Measurements from ENCODE around the gene DGCR6L.
A peak's percentile ranks its signal among the peaks of the same experiment; 100 is the strongest.
"Not testable (repeated sequence)": the region's sequence is repeated elsewhere in the genome, so short reads cannot be mapped to it uniquely, and the experiment has no call there.

DGCR6L gene

DNA sequence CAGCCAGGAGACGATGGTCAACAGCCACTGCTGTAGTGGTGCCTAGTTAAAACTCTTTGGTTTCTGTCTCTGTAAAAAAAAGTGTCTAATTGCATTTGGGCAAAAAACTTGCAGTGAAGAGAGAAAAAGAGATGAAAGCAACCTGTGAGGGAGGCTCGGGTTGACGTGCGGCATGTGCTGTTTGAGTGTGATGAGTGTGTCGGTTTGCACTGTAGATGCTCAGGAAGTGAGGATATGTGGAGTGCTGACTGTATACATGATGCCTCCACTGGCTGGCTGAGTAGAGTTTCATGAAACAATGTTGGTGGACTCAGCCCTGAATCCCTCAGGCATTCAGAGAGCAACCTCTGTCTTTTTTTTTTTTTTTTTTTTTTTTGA lies 4.3 kb upstream of the DGCR6L start:
- peak in 4 of 6 experiments; percentile 14 to 50 (median 29) for DNase-seq

DNA sequence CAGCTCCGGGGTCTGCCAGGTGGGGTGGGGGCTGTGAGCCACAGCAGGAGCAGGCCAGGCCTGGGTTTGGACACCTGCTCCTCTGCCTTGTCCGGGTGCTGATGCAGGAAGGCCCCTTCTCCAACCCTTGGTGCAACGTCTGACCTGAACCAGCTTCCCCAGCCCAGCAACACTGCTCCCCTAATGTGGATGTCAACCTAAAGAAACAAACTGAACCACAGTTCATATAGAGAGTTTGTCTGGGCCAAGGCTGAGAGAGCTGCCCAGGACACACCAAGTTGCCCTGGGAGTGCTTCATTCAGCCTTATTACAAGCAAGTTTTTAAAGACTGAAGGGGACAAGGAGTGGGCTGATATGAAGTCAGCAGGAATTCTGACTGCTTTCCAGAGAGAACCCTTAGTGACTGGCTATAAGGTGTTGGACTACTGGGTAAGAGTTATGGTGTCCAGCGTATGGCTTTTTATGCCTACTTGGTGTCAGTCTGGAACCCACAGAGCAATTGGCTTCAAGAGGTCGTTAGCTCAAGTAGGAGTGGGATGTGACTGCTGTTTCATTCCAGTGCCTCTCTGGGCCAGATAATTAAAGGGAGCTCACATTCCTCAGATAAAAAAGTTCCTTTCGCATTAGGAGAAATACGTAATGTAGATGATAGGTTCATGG lies 1.8 kb upstream of the DGCR6L start:
- DNase-seq, result not testable (repeated sequence)

DNA sequence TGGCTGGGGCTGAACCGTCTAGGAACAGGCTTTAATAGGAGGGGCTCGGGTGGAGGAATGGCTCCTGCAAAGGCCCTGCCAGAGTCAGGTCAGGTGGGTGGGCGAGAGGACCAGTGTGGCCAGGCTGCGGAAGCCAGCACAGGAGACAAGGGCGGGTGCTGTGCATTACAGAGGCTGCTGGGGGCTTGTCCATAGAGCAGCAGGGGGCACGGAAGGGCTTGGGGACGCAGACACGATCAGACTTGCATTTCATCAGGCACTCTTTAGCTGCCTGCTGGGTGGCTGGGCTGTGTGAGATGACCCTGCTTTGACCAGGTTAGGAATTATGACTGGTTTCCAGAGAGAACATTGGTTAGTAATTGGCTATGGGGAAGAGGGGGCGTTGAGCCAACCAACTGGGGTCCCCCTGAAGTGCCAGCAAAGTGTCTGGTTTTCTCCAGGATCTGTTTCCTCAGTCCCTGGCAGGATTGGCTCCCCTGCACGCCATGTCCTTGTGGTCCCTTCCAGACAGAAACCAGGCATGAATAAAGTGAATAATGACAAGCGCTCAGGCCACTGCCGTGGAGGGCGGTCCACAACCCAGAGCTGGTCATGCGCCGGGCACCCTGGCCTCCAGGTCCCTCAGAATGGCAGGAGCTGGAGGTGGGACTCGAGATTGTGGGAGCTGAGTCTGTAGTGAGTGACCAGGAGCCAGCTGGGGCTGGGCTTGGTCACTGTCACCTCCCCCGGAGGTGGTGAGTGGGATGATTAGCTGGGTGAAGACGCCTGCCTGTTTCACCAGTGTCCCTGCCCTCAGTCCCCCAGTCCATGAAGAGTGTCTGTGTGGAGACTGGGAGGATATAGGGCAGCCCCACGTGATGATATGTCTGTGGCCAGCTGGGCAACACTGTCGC lies 1.0 kb upstream of the DGCR6L start:
- not testable (repeated sequence) for DNase-seq

DNA sequence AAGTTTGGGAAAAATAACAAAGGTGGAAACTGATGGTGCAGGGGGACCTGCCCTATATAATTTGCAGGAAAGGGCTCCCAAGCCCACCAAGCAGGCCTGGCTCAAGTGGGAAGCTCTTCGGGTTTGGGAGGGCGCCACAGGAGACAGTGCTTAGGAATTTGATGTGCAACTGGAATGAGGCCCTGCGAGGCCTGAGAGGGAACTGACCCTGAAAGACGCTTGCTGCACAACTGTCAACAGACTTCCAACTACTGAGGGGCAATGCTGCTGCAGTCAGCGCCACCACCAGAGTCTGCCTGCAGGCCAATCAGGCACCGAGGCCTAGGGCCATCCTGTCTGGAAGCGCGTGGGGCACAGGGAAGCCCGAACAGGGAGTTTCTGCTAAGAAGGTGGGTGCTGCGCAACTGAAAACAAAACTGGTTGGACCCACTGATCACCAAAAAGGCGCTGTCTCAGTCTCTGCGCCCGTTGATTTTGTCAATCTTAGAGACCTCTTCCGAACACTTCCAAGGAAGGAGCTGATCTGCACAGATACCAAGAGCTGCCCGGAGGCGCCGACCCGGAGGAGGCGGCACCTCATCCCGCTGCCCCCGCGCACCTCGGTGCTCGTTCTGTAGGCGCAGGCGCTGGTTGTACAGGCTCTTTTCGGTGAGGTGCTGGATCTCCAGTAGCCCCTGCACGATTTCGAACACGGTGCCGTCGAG lies 667 bp downstream of the DGCR6L start:
- no peak for DNase-seq

DNA sequence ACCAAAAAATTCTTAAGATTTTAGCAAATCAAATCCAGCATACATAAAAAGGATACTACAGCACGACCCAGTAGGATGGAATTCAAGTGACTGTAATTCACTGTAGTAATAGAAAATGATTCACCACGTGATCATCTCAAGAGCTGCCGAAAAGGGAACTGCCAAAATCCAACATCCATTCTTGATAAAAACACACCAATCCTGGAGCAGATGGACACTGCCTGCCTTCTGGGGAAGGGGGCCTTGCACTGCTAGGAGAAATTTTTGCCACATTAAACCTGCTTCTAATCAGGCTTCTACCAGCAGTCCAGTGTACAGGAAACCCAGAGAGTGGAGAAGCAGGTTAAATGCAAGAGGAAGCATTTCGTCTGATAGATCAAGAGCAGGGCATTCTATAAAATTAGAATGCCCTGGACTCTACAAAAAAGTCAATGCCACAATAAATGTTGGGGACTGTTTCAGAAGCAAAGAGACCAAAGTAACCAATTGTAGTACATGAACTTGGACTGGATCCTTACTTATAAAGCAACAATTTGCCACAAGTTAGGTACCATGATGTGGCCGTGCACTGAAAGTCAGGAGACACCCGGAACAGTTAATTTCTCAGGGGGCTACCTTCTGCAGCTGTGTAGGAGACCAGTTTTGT lies 1.7 kb downstream of the DGCR6L start:
- DNase-seq, result not testable (repeated sequence)

DNA sequence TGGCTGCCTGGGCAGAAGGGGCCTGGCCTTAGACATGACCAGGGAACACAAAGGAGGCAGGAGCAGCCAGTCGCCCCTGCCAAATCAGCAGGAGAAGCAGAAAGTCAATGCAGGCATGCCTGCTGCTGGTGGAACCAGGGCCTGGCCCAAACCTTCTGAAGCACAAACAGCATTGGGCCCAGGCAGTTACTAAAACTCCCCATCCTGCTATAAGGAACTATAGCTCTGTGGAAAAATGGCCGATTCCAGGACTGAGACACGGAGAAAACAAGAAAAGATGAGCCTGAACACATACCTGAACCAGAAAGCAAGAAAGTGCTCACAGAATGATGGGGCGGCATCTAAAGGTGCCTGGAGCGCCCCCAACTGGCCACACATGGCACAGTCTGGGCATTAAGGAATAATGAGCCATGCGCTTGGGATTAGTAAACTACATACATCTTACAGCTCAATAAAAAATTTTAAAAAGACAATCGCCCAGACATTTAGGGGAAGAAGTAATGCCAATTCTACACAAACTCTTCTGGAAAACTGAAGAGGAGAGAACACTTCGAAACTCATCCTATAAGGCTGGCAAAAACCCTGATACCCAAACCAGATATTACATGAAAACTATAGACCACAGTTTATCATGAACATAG lies 2.3 kb downstream of the DGCR6L start:
- peak in 3 of 6 experiments; percentile 6 to 50 (median 11) for DNase-seq

DNA sequence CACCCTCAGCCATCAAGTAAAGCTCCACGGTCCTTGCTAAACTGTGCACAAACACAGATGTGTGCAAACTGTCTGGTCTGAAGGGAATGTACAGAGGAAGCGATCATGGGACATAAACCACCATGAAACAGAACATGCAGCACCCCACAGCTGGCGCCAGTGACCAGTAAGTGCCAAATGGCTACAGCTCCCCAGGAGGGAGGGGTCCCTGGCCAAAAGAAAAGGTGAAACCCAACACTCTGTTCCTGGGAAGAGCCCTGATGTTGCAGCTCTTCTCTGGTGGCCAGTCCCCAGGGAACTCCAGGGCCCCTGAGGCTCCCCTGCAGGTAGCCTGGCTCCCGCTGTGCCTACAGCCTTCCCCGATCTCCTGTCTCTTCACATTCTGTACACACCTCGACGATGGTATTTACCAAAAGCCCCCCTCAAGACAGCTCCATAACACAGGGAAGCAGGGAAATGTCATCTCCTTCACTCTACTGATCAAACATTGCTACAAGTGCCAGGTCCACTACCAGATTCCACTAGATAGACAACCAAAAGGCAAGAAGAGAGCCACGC lies 2.9 kb downstream of the DGCR6L start:
- DNase-seq, result no peak

DNA sequence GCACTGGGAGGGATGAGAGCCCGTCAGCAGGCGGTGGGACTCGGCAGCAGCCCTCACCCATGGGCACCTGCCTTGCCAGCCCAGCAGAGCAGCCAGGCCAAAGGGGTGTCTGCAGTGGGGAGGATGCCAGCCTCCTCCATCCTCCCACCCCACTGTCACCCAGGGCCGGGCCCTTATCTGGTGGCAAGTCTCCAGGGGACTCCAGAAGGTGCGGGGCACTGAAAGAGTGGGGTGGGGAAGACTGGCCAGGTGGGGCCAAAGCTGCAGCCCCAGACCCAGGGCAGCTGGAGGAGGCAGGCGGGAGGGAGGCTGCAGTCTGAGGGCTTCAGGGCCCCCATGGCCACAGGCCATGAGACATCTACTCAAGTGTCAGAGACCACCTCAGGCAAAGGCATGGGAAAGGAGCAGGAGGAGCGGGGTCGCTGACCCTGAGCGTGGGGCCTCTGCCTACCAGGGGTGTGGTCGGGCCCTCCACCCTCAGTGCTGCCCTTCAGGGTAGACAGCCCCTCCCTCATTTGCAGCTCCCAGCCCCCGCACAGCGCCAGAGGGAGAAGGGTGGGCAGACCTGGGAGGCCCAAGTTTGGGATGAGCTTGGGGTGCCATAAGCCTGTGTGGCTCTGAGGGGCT lies 3.5 kb downstream of the DGCR6L start:
- no peak for DNase-seq

DNA sequence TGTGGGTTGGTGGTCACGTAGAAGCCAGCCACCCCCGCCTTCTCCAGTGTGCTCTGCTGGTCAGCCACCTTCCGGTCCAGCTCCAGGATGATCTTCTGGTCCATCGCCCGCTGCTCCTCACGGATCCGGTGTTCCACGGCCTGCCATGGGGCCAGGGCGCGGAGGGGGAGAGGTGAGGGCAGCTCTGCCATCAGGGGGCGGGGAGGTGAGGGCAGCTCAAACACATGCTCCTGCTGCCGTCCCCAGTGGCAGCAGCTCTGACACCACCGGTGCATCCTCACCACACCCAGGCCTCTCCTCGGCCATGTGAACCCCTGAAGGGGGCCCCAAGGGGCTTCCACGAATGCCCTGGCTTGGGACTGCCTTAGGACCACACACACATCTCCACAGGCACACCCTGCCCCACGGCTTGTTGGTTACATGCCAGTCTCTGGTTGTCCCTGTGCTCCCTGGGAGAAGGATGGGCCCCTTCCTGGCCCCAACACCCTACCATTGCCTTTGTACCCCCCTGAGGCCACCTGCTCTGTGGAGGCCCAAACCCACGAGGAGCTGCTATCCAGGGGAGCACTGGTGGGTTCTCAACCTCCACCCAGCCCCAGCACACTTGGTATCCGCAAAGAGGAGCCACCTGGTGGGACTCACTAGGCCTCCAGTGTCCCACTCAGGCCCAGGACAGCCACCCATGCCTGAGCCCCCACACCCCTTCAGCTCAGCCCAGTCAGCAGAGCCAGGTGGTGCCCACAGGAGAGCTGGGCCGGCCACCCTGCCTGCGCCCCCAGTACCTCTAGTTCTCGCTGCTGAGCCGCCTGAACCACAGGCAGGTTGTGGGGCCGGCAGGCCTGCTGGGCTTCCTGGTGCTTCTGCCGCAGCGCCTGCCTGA lies 4.3 kb downstream of the DGCR6L start:
- DNase-seq, result no peak

DNA sequence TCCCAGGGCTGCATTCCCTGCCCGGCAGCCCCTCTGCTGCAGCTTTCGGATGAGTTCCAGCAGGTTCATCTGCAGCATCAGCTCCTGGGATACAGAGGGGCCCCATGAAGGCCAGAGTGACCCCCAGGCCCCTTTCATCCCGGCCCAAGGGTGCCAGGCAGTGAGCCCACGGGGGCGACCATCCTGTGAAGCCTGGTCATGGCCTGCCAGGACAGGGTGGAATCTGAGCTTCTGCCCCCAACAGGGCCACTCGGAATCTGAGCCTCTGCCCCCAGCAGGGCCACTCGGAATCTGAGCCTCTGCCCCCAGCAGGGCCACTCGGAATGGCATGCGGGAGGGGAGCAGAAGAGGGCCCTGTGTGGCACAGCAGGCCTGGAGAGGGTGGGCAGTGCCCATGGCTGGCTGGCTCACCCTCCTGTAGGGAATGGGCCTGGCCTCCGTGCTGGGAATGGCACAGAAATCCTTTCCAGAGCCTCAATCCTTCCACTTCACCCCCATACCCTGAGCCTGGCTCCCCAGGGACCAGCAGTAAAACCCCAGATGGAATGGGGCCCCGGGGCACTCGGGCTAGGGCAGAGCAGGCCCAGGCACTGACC lies 5.0 kb downstream of the DGCR6L start:
- not testable (repeated sequence) for DNase-seq

DNA sequence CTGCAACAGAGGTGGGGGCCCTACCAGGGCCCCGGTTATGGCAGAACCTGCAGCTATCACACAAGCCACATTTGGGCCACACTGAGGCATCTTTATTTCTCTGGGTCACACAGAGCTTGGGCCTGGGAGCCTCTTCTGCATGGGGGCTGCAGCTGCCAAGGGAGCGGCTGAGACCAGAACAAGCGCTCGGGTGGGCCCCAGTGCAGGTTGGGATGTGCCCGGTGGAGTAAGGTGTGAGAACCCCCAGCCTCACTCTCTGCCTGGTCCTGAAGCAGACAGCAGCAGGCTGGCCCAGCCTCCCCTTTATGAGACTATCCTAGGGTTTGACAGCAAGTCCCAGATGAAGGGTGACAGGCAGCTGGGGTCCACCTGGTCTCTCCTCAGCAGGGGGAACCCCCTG lies 5.7 kb downstream of the DGCR6L start:
- not testable (repeated sequence) for DNase-seq

DNA sequence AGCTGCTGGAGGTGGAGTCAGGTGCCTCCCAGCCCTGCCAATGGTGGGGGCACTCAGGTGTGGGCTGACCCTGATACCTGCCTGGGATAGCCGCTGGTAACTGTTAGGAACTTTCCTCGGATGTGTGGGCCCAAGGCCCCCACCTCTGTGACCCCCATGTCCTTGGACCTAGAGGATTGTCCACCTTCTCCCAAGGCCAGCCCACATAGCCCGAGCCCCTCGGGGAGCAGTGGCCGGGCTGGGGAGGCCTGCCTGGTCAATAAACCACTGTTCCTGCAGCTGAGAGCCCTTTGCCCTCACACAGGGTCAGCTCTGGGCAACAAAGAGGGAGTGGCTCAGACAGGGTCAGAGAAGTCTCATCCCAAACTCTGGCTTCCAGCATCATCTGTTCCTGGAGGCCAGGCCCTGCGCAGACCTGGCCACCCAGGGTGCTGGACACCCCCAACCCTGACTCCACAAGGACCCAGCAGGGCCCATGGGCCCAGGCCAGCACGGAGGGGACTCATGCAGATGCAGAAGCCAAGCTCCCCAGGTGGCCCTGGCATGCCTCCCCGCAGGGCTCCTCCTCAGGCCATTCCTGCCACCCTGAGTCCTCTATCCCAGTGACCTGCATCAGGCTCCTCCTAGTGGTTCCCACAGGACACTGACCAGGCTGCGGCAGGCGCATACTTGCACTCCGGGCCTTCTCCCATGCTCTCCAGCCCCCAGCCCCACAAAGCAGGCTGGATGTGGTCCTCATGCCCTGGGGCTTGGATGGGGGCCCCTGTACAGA lies 6.4 kb downstream of the DGCR6L start:
- DNase-seq, result not testable (repeated sequence)

DNA sequence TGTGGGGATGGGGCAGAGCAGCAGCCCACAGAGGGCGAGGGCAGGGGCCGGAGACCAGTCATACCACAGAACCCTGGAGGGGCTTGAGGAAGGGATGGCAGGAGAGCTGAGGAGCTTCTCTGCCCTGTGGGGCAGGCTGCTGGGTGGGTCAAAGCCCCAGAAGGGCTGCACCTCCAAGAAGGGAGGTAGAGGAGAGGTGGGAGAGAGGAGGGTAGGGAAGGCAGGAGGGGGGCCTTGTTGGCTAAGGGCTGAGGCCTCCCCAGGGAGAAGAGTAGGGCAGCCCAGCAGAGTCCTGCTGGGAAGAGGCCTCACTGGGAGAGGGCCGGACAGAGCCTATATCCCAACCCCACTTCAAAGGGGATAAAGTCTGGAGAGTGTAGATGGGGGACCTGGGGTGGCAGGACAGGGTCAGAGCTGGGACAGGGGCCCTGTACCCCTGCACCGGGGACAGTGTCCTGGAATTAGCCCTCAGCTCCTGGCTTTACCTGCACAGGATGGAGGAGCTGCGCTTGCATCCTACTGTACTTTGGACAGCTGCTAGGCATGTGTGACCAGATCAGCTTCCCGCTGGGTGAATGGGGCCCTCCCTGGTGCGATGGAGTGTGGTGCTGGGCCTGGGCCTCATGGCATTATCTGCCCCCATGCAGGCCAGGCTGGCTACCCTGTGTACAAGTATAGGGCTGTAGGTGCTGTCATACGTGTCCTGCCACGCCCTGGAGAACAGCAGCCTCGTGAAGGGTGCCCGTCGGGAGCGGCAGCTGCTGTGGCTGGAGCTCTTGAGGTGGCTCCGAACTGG lies 7.3 kb downstream of the DGCR6L start:
- DNase-seq, result no peak

DNA sequence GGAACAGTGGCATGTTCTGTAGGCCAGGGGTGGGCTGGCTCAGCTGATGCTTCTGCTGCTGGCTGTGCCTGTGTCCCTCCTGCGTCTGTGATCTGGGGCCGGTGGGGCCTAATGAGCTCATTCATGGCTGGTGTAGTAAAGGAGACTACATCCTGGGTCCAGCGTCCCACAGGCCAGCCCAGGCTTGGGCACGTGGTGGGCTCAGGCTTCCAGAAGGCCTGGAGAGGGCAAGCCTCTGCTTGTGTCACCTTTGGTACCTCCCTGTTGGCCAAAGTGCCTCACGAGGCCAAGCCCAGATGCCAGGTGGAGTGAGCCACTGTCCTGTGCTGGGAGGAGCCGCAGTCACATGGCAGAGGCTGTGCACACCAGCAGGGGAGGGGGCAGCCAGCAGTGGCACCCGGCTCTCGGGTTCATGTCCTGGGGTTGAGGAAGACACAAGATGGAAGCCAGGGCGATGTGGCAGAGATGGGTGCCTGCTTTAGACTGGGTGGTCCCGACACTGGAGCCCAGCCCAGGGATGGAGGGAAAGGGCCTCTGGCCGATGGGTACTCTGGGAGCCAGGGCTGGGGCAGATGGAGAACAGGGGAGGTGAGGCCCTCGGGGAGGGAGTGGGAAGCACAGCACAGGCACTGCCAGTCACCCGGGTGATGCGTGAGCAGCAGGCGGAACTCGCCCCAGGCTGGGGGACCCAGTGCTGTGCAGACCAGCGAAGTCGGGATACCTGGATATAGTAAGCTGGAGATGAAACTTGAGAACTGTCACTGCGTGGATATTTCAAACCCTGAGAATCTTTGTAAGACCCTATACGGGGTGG lies 8.4 kb downstream of the DGCR6L start:
- DNase-seq, result not testable (repeated sequence)

DNA sequence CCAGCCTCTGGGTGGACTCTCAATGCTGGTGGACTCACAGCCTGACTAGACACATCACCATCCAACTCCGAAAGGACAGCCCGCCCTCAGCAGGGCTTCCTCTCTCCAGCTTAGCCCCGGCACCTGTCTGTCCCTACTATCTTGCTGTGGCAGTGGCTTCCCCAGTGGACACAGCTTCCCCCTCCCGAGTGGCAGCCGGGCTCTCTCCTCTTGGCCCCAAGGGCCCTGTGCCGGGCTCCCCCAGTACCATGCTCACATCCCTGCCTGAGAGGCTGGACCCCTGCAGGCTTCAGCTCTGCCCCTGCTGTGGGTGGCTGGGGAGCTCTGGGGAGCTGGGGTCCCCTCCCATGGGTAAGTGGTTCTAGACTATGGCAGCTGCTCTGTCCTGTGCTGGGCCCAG lies 9.1 kb downstream of the DGCR6L start:
- DNase-seq, result not testable (repeated sequence)

DNA sequence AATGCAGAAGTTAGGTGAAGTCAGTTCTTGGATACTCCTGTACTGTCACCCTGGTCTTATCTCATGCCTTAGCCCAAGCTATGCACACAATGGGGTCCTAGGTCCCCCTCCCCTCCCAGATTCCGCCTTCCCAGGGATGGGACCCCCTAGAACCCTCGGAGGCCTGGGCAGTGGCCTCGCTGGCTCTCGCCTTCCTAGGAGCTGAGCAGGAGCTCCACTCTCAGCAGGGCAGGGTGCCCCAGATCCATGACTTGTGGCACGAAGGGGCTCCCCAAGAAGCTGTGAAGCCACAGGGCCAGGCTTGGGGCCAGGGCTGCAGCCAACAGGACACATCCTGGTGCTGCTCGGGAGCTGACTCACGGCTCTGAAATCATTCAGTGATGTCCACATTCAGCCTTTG lies 9.7 kb downstream of the DGCR6L start:
- not testable (repeated sequence) for DNase-seq

DNA sequence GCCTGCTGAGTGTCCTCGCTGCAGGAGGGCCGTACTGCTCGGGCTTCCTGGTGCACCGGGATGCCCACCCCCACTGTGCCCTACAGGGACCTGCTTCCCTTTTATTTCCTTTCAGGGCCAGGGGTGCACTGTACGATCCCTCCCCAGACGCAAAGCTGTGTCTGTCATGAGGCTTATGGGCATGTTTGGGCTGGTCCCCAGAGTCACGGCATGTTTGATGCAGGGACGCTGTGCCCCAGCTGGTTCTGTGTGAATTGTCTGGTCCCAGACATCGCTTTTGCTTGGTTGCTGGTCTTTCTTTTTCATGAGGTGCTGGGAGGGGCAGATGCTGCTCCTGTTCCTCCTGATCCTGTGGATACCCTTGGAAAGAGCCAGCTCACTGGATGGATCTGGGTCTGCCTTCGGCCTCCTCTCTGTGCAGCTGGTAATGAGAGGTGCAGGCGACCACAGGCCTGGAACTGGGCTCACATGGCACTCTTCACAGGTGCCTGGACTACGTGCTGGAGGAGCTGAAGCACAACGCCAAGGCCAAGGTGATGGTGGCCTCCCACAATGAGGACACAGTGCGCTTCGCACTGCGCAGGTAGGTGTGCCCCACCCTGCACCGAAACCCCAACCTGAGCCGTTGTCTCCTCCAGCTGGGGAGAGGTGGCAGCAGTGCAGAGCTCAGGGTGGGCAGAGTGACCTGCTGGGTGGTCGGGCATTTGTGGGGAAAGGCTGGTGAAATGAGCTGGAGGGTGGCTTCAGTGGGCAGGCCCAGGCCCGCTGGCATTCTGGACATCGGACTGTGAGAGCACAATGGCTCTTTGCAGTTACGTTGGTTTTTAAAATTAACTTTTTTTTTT lies 10.8 kb downstream of the DGCR6L start:
- DNase-seq, result not testable (repeated sequence)

All from stimulated activated naive CD4-positive, alpha-beta T cell (primary cell).